Adrenal gland (tissue), 5 donors: ENCODE data around the gene ADRA1B.

ENCODE experiments used
- CTCF ChIP-seq, 6 experiments: fragments of 450-650 bp in 4 of 6; fragments of 200-600 bp in 2 of 6; sonication (generic) in 1 of 6; IDR thresholded peaks; 1 replicate in 5 of 6; 2 replicates in 1 of 6; pipeline versions ENCODE4 v1.5.1 to v1.8.0; 2016 to 2021; ENCODE audit warnings: antibody characterized with exemption in 6 of 6, mild to moderate bottlenecking in 2 of 6, moderate library complexity in 1 of 6
- POLR2A ChIP-seq, 2 donors: fragments of 450-650 bp; IDR thresholded peaks; one replicate each; pipeline ENCODE4 v1.6.1; 2017; ENCODE audit warnings: antibody characterized with exemption in 2 of 2, mild to moderate bottlenecking in 2 of 2, moderate library complexity in 1 of 2
- donor health status: DM: no; HTN: no; CAD: no.

DNA sequence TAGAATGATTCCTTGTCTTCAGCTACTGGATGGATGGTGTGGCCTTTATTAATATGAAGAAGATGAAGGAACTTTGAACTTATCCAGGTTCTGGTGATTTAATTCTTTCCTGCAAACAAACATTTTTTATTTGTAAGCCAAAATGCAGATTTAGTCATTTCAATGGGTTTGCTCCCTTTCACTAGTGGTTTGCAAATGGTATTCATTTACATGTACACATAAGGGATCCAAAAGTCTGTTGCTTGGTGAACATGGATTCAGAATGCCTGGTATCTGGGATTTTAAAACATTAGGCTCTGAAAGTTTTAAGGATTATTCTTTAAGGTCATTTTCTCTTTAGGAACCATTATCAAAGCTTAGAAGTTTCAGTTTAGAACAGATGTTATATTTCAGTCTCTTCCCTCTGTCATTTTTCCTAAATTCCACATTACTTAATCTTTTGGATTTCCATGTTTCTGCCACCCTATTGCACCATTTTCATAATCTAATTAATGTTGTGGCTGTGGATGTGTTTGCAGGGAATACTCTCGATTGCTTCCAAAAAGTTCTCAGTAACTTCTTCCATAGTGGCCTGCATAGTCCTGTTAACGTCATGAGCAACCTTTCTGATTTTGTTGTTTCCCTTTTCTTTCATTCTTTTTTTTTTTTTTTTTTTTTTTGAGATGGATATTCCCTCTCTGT is 102.8 kb downstream of the ADRA1B start:
- TF ChIP-seq CTCF (IDR thresholded peaks at IDR 0.05) (no peak), POLR2A (IDR thresholded peaks at IDR 0.05) (no peak)
